K562 (cell line): ENCODE data around the gene HOXC12. TPM values are rescaled to one million over a fixed set of nuclear protein-coding genes. Genes with fewer than 3 reads are reported as not detected.

Experiments used
- ATAC-seq: fragments of 200-7000 bp; cut with Tn5 transposase; 3 replicates; pipeline ENCODE4 v1.9.1; 2020; ENCODE audit warnings: moderate library complexity
- BruUV-seq: library from RNA; stranded (reverse); fragments of 400-500 nt; replicated peaks from 2 replicates; lab custom pipeline; 2021; lab: Mats Ljungman, UMichigan
- CTCF ChIA-PET: fragments of 300-600 bp; formaldehyde crosslinking; extraction: SDS; loops from one replicate; lab custom pipeline; 2021; ENCODE audit warnings: low intra/inter-chr PET ratio; lab: Yijun Ruan, JAX
- POLR2A ChIA-PET: fragments of 300-600, 350-650 bp; sonication (Branson Sonifier 250); formaldehyde crosslinking; extraction: SDS; loops from one replicate; lab custom pipeline; 2021; ENCODE audit warnings: antibody characterized with exemption, inconsistent platforms; lab: Yijun Ruan, JAX
- DNase-seq, 4 experiments: peaks; one replicate each; pipeline versions ENCODE4 v3.0.0 to v3.0.0-alpha.2; 2011 to 2018; ENCODE audit warnings: low spot score in 3 of 4, mixed read lengths in 3 of 4; ENCODE audit errors: extremely low read depth in 1 of 4
- FAIRE-seq: peaks from 2 replicates; lab custom pipeline; 2011; peaks lifted over from hg19 to GRCh38; lab: Jason Lieb, UNC
- H2AFZ ChIP-seq: 2 replicates; pipeline ENCODE4 v1.6.0; 2011; ENCODE audit warnings: low read depth, low read length, control low read depth, inconsistent platforms
- H3K27ac ChIP-seq: fragments of 200-600 bp; 3 replicates; pipeline ENCODE4 v1.8.0; 2011; ENCODE audit warnings: low read depth, mild to moderate bottlenecking, control low read depth, inconsistent platforms, low read length, moderate library complexity, mixed read lengths; ENCODE audit errors: extremely low read depth
- H3K27me3 ChIP-seq, 2 experiments: fragments of 300-600 bp in 1 of 2; 2 replicates in 1 of 2; 3 replicates in 1 of 2; pipeline versions ENCODE4 v1.6.0 to v1.8.0; 2011; ENCODE audit warnings: inconsistent platforms in 2 of 2, low read length in 2 of 2, mild to moderate bottlenecking in 1 of 2, mixed read lengths in 1 of 2, moderate library complexity in 1 of 2; ENCODE audit not compliant: control insufficient read depth in 2 of 2, insufficient read depth in 2 of 2
- H3K36me3 ChIP-seq: fragments of 300-600 bp; 3 replicates; pipeline ENCODE4 v1.8.0; 2011; ENCODE audit warnings: mild to moderate bottlenecking, low read length, inconsistent platforms; ENCODE audit not compliant: control insufficient read depth, insufficient read depth
- H3K4me1 ChIP-seq, 2 experiments: fragments of 200-600 bp in 1 of 2; replicated peaks in 1 of 2; 2 replicates in 1 of 2; 3 replicates in 1 of 2; pipeline versions ENCODE4 v1.5.1 to v1.8.0; 2011; ENCODE audit warnings: inconsistent platforms in 2 of 2, low read length in 2 of 2, mild to moderate bottlenecking in 1 of 2, mixed read lengths in 1 of 2, moderate library complexity in 1 of 2; ENCODE audit not compliant: control insufficient read depth in 2 of 2, insufficient read depth in 2 of 2
- H3K4me2 ChIP-seq: 2 replicates; pipeline ENCODE4 v1.6.1; 2011; ENCODE audit warnings: low read length, control low read depth, inconsistent platforms, mixed read lengths; ENCODE audit not compliant: insufficient read depth
- H3K4me3 ChIP-seq: fragments of 200-600 bp; sonication (generic), shearing (Covaris generic); 2 replicates; pipeline ENCODE4 v1.5.1; 2016; ENCODE audit warnings: control low read depth, inconsistent platforms
- H3K79me2 ChIP-seq: fragments of 200-600 bp; 3 replicates; pipeline ENCODE4 v1.8.0; 2011; ENCODE audit warnings: low read length, inconsistent platforms; ENCODE audit not compliant: control insufficient read depth, insufficient read depth
- H3K9ac ChIP-seq, 2 experiments: 2 replicates each; pipeline versions ENCODE4 v1.6.0 to v1.6.1; 2011; ENCODE audit warnings: low read depth in 2 of 2, low read length in 2 of 2, control low read depth in 1 of 2, inconsistent platforms in 1 of 2, mild to moderate bottlenecking in 1 of 2, mixed read lengths in 1 of 2; ENCODE audit not compliant: insufficient read depth in 1 of 2
- H3K9me1 ChIP-seq: one replicate; pipeline ENCODE4 v1.6.0; 2011; ENCODE audit warnings: inconsistent platforms, mild to moderate bottlenecking, low read length, moderate library complexity; ENCODE audit not compliant: control insufficient read depth, insufficient read depth
- H3K9me3 ChIP-seq: replicated peaks from 2 replicates; pipeline ENCODE4 v1.5.1; 2011; ENCODE audit warnings: low read depth, low read length, inconsistent platforms; ENCODE audit not compliant: control insufficient read depth, insufficient read depth
- H4K20me1 ChIP-seq: replicated peaks from 2 replicates; pipeline ENCODE4 v1.6.1; 2011; ENCODE audit warnings: low read length, inconsistent platforms, mixed read lengths; ENCODE audit not compliant: control insufficient read depth, insufficient read depth
- CBX3 ChIP-seq, 2 experiments: IDR thresholded peaks; 1 replicate in 1 of 2; 2 replicates in 1 of 2; pipeline ENCODE4 v1.6.1; 2012; ENCODE audit warnings: inconsistent platforms in 2 of 2, low read length in 2 of 2, borderline replicate concordance in 1 of 2, control low read depth in 1 of 2
- KAT2B ChIP-seq: IDR thresholded peaks from one replicate; pipeline ENCODE4 v1.6.1; 2012; ENCODE audit warnings: low read depth, mild to moderate bottlenecking, control low read depth, inconsistent platforms, low read length, moderate library complexity
- RBM14 ChIP-seq: fragments of 200-400 bp; formaldehyde crosslinking; IDR thresholded peaks from 2 replicates; pipeline ENCODE4 v1.6.1; 2018; ENCODE audit warnings: low read depth, mild to moderate bottlenecking, low read length, moderate library complexity, borderline replicate concordance; ENCODE audit not compliant: insufficient read depth
- RBM22 ChIP-seq: fragments of 200-400 bp; formaldehyde crosslinking; IDR thresholded peaks from 2 replicates; pipeline ENCODE4 v1.6.1; 2018; ENCODE audit warnings: low read length, low read depth; ENCODE audit not compliant: poor library complexity, severe bottlenecking
- SMARCC2 ChIP-seq: fragments of 450-650 bp; IDR thresholded peaks from 2 replicates; pipeline ENCODE4 v1.6.1; 2017; ENCODE audit warnings: antibody characterized with exemption, moderate library complexity, mild to moderate bottlenecking, low read depth
- STAG1 ChIP-seq: sonication (generic); formaldehyde crosslinking; IDR thresholded peaks from 2 replicates; pipeline ENCODE4 v1.5.0; 2020; ENCODE audit warnings: missing genetic modification reagents, borderline replicate concordance
- ZC3H11A ChIP-seq: IDR thresholded peaks from 2 replicates; pipeline ENCODE4 v1.6.1; 2012; ENCODE audit warnings: low read depth, low read length, improper control_type of control experiment
- ZNF316 ChIP-seq: fragments of 450-650 bp; IDR thresholded peaks from 2 replicates; pipeline ENCODE4 v1.6.1; 2016
- WGBS: fragments of 100-300 bp; shearing (Covaris generic); methylation state at CpG from one replicate; pipeline ENCODE4 v1.1.6; 2016; ENCODE audit warnings: low coverage, mixed read lengths; ENCODE audit not compliant: insufficient coverage; ENCODE audit errors: missing lambda C conversion rate; 5-methylcytosine and 5-hydroxymethylcytosine counted together
- in situ Hi-C: fragments of 300-500 bp; cut with MboI; formaldehyde crosslinking; loops from 4 replicates; pipeline ENCODE4 v1.15.0; 2018; ENCODE audit warnings: inconsistent platforms, mixed read lengths
- intact Hi-C: fragments of 100-400 bp; cut with micrococcal nuclease; formaldehyde crosslinking; loops from 2 replicates; pipeline ENCODE4 v1.14.2; 2022
- polyA plus RNA-seq, 8 experiments: library from polyadenylated mRNA; depleted of rRNA in 4 of 8; stranded (reverse) in 5 of 8; unstranded in 3 of 8; fragments of >200 nt; fragmentation: Nextera tagmentation in 2 of 8; fragmentation: Illumina TruSeq in 1 of 8; extraction: Ambion mirVana in 2 of 8; extraction: Trizol in 1 of 8; gene quantifications; 2 replicates each; pipeline versions ENCODE4 v1.2.1 to v1.2.3, GENCODE V29; 2011 to 2014; ENCODE audit warnings: inconsistent platforms in 1 of 8, missing spikeins in 1 of 8
- total RNA-seq, 7 experiments: library from RNA; depleted of rRNA in 6 of 7; stranded (reverse); fragments of >200 nt in 6 of 7; fragmentation: Illumina TruSeq in 2 of 7; extraction: Trizol in 2 of 7; gene quantifications; 2 replicates each; pipeline versions ENCODE4 v1.2.1 to v1.2.3, GENCODE V29; 2011 to 2021; ENCODE audit warnings: low replicate concordance in 1 of 7
- TF ChIP-seq, protein P1 (sequence below): fragments of 250-450 bp; sonication (Bioruptor Pico); IDR thresholded peaks from 2 replicates; pipeline ENCODE4 v1.8.0; 2022; ENCODE audit warnings: inconsistent platforms
- TF ChIP-seq, protein P2 (sequence below): fragments of 250-450 bp; sonication (Bioruptor Pico); IDR thresholded peaks from 2 replicates; pipeline ENCODE4 v1.8.0; 2021; ENCODE audit warnings: mild to moderate bottlenecking, moderate library complexity

Gene HOXC12
- total and polyA plus RNA-seq, 9 of the 15 experiments (the other 6 are each of a cell fraction or from before 2014, with no cell fraction given): 0.04 to 0.36 (median 0.11) TPM; not detected in 1

DNA sequence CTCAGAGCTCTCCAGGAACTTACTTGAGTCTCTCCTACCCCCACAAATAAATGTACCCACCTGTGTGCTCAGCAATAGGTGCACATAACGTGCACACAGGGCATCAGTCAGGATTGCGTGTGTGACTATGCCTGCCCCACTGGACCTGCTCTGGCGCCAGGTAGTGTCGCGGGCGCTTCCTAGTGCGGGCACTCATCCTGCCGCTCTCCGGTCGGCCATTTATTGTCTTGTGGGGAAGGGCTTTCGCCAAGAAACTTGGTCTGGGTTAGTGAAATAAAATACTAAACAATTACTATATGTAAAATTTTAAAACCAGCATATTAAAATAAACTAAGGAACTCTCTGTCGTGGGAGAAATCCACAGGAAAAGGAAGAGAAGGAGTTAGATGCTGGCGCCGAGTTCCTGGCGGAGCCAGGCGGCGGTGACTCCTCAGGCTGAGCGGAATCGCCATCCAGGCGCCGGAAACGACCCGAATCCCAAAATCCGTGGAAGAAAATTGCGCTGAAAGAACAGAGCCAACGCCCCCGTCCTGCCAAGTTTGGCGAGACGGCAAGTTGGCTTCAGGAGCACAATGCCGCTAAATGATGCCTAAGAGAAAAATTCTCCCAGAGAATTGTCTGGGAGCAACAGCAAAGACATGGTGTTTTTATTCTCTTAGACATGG lies 24.0 kb upstream of the HOXC12 start:
- H3K4me1 ChIP-seq: peaks cover 0 to 7% of the 10 kb centered on the region in 2 experiments; a peak in 1 of 5 replicates
- no peaks in the 10 kb centered on the region for H4K20me1 ChIP-seq
- no peak overlapping the region for H3K4me3 ChIP-seq
- POLR2A ChIA-PET: interaction anchor here (1.0 kb wide), 1 partner anchor 8 kb away, joined by 4 read pairs; no protein-coding TSS in a partner anchor
- no peak overlapping the region for H2AFZ ChIP-seq
- H3K27me3 ChIP-seq: peaks cover 58 to 75% of the 10 kb centered on the region in 2 experiments
- no peaks in the 10 kb centered on the region for H3K9me1 ChIP-seq
- WGBS: 4% methylated on average over 28 of the region's 30 CpGs
- no peak overlapping the region for H3K9ac ChIP-seq
- no TSS peak for BruUV-seq
- H3K4me2 ChIP-seq: no peak overlapping the region
- no peak for ATAC-seq
- H3K79me2 ChIP-seq: no peaks in the 10 kb centered on the region
- TF ChIP-seq ZC3H11A (no peak), SMARCC2 (no peak), RBM22 (no peak), CBX3 (IDR thresholded peaks at IDR 0.05; ENCODE audit: borderline replicate concordance in 1 of 2, low read length in 2 of 2) (no peak), KAT2B (no peak), ZNF316 (no peak), RBM14 (no peak), STAG1 (CRISPR knock-in tag) (no peak)
- TF ChIP-seq, protein P1, sequence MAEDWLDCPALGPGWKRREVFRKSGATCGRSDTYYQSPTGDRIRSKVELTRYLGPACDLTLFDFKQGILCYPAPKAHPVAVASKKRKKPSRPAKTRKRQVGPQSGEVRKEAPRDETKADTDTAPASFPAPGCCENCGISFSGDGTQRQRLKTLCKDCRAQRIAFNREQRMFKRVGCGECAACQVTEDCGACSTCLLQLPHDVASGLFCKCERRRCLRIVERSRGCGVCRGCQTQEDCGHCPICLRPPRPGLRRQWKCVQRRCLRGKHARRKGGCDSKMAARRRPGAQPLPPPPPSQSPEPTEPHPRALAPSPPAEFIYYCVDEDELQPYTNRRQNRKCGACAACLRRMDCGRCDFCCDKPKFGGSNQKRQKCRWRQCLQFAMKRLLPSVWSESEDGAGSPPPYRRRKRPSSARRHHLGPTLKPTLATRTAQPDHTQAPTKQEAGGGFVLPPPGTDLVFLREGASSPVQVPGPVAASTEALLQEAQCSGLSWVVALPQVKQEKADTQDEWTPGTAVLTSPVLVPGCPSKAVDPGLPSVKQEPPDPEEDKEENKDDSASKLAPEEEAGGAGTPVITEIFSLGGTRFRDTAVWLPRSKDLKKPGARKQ: no peak
- TF ChIP-seq, protein P2, sequence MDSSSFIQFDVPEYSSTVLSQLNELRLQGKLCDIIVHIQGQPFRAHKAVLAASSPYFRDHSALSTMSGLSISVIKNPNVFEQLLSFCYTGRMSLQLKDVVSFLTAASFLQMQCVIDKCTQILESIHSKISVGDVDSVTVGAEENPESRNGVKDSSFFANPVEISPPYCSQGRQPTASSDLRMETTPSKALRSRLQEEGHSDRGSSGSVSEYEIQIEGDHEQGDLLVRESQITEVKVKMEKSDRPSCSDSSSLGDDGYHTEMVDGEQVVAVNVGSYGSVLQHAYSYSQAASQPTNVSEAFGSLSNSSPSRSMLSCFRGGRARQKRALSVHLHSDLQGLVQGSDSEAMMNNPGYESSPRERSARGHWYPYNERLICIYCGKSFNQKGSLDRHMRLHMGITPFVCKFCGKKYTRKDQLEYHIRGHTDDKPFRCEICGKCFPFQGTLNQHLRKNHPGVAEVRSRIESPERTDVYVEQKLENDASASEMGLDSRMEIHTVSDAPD (CRISPR knock-in tag): no peak
- no peak overlapping the region for H3K27ac ChIP-seq
- FAIRE-seq: no peak
- intact Hi-C loops (no loop called here), in situ Hi-C loops (no loop called here)
- CTCF ChIA-PET: no interaction called here
- H3K9me3 ChIP-seq: no peaks in the 10 kb centered on the region
- no peak for DNase-seq
- H3K36me3 ChIP-seq: no peaks in the 10 kb centered on the region
